ENCODE results near the gene SLC16A13. TPM values are rescaled to one million over a fixed set of nuclear protein-coding genes. Genes with fewer than 3 reads are reported as not detected.
A peak's percentile ranks its signal among the peaks of the same experiment; 100 is the strongest.

Gene SLC16A13
- total and polyA plus RNA-seq, 4 donors, result 2.3 to 43.2 (median 29.9) TPM

DNA sequence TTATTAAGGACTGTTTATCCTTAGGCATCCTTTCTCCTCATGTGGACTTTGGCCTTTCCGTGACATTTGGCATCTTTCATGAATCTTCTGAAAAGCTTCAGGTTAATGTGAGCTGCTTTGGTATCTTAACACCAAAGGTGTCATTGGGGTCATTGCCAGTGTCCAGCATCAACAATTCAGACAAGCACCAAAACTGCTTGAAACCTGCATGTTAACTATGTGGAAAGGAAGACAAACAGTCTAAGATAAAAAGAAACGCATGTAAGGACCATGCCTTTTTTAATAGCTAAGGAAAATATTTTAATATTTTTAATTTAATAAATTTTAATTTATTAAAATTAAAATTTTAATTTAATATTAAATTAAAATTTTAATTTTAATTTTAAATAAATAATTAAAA lies 32.1 kb upstream of the SLC16A13 start:
- peaks cover 0 to 2% (median 0%) of the 10 kb centered on the region in 4 donors for H3K4me1 ChIP-seq (ENCODE audit: control insufficient read depth in 4 of 4, insufficient read depth in 4 of 4, low read length in 3 of 4)
- H3K4me3 ChIP-seq (ENCODE audit: low read depth in 1 of 3, low read length in 3 of 3), result no peak overlapping the region
- WGBS, result 84% methylated on average over 2 of the region's 2 CpGs
- no peak overlapping the region for H3K9ac ChIP-seq (ENCODE audit: low read depth in 1 of 2, low read length in 2 of 2)
- DNase-seq (ENCODE audit: low spot score), result no peak
- H3K27ac ChIP-seq (ENCODE audit: low read depth in 1 of 2, low read length in 2 of 2), result no peak overlapping the region
- no peaks in the 10 kb centered on the region for H3K27me3 ChIP-seq (ENCODE audit: control insufficient read depth in 4 of 4, insufficient read depth in 4 of 4, low read length in 3 of 4)
- peaks cover 2 to 34% (median 21%) of the 10 kb centered on the region in 4 donors for H3K36me3 ChIP-seq (ENCODE audit: control insufficient read depth in 4 of 4, insufficient read depth in 3 of 4, low read depth in 1 of 4, low read length in 3 of 4)
- TF ChIP-seq SP1 (IDR thresholded peaks at IDR 0.05), result no peak
- no peaks in the 10 kb centered on the region for H3K9me3 ChIP-seq (ENCODE audit: control insufficient read depth in 4 of 4, low read length in 3 of 4)

DNA sequence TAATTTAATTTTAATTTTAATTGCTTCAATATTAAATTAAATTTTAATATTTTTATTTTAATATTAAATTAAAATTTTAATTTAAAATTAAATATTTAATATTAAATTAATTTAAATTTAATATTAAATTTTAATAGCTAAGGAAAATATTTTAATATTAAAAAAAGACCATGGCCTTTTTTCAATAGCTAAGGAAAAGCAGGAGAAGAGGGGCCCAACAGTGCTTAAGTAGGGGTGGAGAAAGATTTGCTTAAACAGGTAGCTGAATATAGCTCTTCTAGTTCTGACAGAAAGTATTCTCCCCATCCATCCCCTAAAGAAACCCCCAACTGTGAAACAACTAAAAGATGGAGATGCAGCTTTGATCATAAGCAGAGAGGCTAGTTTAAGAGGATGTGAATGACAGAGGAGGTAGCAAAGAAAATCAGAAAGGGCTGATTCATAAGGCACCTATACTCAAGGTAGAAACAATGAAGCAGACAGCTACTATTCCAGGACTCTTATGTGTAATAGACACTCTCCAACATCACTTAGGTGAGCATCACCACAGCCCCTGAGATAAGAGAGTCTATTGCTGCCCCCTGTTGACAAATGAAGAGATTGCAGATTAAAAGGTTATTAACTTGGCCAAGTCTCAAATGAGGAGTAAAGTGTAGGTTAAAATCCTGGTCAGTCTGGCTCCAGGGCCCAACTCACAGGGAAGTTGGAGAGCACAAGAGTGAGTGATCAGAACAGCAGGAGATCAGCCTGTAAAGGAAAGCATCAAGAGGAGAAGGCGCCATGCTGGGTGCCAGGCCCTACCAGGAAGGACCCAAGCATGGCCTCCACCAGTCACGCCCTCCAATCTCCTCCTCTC lies 31.2 kb upstream of the SLC16A13 start:
- H3K36me3 ChIP-seq (ENCODE audit: control insufficient read depth in 4 of 4, insufficient read depth in 3 of 4, low read depth in 1 of 4, low read length in 3 of 4), result peaks cover 0 to 28% (median 18%) of the 10 kb centered on the region in 4 donors
- no peak overlapping the region for H3K4me3 ChIP-seq (ENCODE audit: low read depth in 1 of 3, low read length in 3 of 3)
- no peak overlapping the region for H3K27ac ChIP-seq (ENCODE audit: low read depth in 1 of 2, low read length in 2 of 2)
- H3K27me3 ChIP-seq (ENCODE audit: control insufficient read depth in 4 of 4, insufficient read depth in 4 of 4, low read length in 3 of 4), result no peaks in the 10 kb centered on the region
- DNase-seq (ENCODE audit: low spot score), result peak; percentile 34
- WGBS, result 93% methylated on average over 2 of the region's 2 CpGs
- H3K9me3 ChIP-seq (ENCODE audit: control insufficient read depth in 4 of 4, low read length in 3 of 4), result no peaks in the 10 kb centered on the region
- TF ChIP-seq, protein P1, sequence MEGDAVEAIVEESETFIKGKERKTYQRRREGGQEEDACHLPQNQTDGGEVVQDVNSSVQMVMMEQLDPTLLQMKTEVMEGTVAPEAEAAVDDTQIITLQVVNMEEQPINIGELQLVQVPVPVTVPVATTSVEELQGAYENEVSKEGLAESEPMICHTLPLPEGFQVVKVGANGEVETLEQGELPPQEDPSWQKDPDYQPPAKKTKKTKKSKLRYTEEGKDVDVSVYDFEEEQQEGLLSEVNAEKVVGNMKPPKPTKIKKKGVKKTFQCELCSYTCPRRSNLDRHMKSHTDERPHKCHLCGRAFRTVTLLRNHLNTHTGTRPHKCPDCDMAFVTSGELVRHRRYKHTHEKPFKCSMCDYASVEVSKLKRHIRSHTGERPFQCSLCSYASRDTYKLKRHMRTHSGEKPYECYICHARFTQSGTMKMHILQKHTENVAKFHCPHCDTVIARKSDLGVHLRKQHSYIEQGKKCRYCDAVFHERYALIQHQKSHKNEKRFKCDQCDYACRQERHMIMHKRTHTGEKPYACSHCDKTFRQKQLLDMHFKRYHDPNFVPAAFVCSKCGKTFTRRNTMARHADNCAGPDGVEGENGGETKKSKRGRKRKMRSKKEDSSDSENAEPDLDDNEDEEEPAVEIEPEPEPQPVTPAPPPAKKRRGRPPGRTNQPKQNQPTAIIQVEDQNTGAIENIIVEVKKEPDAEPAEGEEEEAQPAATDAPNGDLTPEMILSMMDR (IDR thresholded peaks at IDR 0.05; ENCODE audit: low read depth, low read length, missing input control), result peak; percentile 77
- TF ChIP-seq NR2F2 (IDR thresholded peaks at IDR 0.05), result no peak
- TF ChIP-seq, protein P2, sequence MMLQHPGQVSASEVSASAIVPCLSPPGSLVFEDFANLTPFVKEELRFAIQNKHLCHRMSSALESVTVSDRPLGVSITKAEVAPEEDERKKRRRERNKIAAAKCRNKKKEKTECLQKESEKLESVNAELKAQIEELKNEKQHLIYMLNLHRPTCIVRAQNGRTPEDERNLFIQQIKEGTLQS (IDR thresholded peaks at IDR 0.05), result no peak
- TF ChIP-seq EGR1 (IDR thresholded peaks at IDR 0.05; ENCODE audit: low read depth in 2 of 2), result no peak
- TF ChIP-seq, protein P3, sequence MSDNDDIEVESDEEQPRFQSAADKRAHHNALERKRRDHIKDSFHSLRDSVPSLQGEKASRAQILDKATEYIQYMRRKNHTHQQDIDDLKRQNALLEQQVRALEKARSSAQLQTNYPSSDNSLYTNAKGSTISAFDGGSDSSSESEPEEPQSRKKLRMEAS (IDR thresholded peaks at IDR 0.05), result no peak
- TF ChIP-seq RAD21 (IDR thresholded peaks at IDR 0.05), result peak; percentile 94 to 95
- TF ChIP-seq FOXA1 (IDR thresholded peaks at IDR 0.05), result no peak
- TF ChIP-seq RXRA (IDR thresholded peaks at IDR 0.05), result no peak
- TF ChIP-seq, protein P4, sequence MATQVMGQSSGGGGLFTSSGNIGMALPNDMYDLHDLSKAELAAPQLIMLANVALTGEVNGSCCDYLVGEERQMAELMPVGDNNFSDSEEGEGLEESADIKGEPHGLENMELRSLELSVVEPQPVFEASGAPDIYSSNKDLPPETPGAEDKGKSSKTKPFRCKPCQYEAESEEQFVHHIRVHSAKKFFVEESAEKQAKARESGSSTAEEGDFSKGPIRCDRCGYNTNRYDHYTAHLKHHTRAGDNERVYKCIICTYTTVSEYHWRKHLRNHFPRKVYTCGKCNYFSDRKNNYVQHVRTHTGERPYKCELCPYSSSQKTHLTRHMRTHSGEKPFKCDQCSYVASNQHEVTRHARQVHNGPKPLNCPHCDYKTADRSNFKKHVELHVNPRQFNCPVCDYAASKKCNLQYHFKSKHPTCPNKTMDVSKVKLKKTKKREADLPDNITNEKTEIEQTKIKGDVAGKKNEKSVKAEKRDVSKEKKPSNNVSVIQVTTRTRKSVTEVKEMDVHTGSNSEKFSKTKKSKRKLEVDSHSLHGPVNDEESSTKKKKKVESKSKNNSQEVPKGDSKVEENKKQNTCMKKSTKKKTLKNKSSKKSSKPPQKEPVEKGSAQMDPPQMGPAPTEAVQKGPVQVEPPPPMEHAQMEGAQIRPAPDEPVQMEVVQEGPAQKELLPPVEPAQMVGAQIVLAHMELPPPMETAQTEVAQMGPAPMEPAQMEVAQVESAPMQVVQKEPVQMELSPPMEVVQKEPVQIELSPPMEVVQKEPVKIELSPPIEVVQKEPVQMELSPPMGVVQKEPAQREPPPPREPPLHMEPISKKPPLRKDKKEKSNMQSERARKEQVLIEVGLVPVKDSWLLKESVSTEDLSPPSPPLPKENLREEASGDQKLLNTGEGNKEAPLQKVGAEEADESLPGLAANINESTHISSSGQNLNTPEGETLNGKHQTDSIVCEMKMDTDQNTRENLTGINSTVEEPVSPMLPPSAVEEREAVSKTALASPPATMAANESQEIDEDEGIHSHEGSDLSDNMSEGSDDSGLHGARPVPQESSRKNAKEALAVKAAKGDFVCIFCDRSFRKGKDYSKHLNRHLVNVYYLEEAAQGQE (IDR thresholded peaks at IDR 0.05), result no peak
- TF ChIP-seq, protein P5, sequence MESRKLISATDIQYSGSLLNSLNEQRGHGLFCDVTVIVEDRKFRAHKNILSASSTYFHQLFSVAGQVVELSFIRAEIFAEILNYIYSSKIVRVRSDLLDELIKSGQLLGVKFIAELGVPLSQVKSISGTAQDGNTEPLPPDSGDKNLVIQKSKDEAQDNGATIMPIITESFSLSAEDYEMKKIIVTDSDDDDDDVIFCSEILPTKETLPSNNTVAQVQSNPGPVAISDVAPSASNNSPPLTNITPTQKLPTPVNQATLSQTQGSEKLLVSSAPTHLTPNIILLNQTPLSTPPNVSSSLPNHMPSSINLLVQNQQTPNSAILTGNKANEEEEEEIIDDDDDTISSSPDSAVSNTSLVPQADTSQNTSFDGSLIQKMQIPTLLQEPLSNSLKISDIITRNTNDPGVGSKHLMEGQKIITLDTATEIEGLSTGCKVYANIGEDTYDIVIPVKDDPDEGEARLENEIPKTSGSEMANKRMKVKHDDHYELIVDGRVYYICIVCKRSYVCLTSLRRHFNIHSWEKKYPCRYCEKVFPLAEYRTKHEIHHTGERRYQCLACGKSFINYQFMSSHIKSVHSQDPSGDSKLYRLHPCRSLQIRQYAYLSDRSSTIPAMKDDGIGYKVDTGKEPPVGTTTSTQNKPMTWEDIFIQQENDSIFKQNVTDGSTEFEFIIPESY (IDR thresholded peaks at IDR 0.05), result no peak
- no peak for TF ChIP-seq FOXA2 (IDR thresholded peaks at IDR 0.05)
- TF ChIP-seq SP1 (IDR thresholded peaks at IDR 0.05), result no peak
- TF ChIP-seq TAF1 (conservative IDR thresholded peaks at IDR 0.05), result no peak
- TF ChIP-seq GABPA (IDR thresholded peaks at IDR 0.05 in 1 of 2, conservative IDR thresholded peaks at IDR 0.05 in 1 of 2), result no peak
- TF ChIP-seq HNF4G (IDR thresholded peaks at IDR 0.05), result no peak
- no peak for TF ChIP-seq JUND (IDR thresholded peaks at IDR 0.05)
- no peak overlapping the region for H3K9ac ChIP-seq (ENCODE audit: low read depth in 1 of 2, low read length in 2 of 2)
- peaks cover 0 to 2% (median 0%) of the 10 kb centered on the region in 4 donors for H3K4me1 ChIP-seq (ENCODE audit: control insufficient read depth in 4 of 4, insufficient read depth in 4 of 4, low read length in 3 of 4)

Measured in liver (tissue), 9 donors.